AG04449 (cell line): ENCODE measurements around the gene RNASE8.

ENCODE experiments used
- CTCF ChIA-PET: fragments of 350-600 bp; formaldehyde crosslinking; extraction: SDS; loops from one replicate; lab custom pipeline; 2021; ENCODE audit warnings: antibody characterized with exemption; lab: Yijun Ruan, JAX
- POLR2A ChIA-PET: fragments of 400-600, 350-600 bp; formaldehyde crosslinking; extraction: SDS; loops from one replicate; lab custom pipeline; 2020; ENCODE audit warnings: antibody characterized with exemption, inconsistent platforms; lab: Yijun Ruan, JAX
- DNase-seq: peaks from one replicate; pipeline ENCODE4 v3.0.0-alpha.2; 2010; ENCODE audit warnings: low read depth, low spot score
- H3K4me3 ChIP-seq: 2 replicates; pipeline ENCODE4 v1.5.1; 2011; ENCODE audit warnings: low read depth, mild to moderate bottlenecking, control low read depth, low read length
- CTCF ChIP-seq: IDR thresholded peaks from one replicate; pipeline ENCODE4 v1.5.1; 2011; ENCODE audit warnings: mild to moderate bottlenecking, moderate library complexity, low read length, control low read depth, inconsistent platforms; ENCODE audit not compliant: insufficient read depth; ENCODE audit errors: missing control alignments

Gene RNASE8

GRCh38 chr14:21043974-21044618 lies 13.5 kb upstream of the RNASE8 start:
- DNase-seq, result no peak
- POLR2A ChIA-PET, result interaction anchor here (0.8 kb wide), 1 partner anchor 202 kb away, joined by 3 read pairs; no protein-coding TSS in a partner anchor
- TF ChIP-seq CTCF, result no peak
- CTCF ChIA-PET, result interaction anchor here (0.7 to 7.0 kb wide), 12 partner anchors 13 to 73 kb away, joined by 3 to 287 read pairs (median 4); partner anchors contain the start of genes ARHGEF40 and RNASE8
- no peak overlapping the region for H3K4me3 ChIP-seq

GRCh38 chr14:21047378-21047781 lies 10.2 kb upstream of the RNASE8 start:
- no peak for DNase-seq
- TF ChIP-seq CTCF, result no peak
- ChIA-PET POLR2A (interaction anchor here (0.7 to 1.5 kb wide), 3 partner anchors 11 to 43 kb away, joined by 3 to 9 read pairs (median 3); partner anchors contain the start of gene ARHGEF40), CTCF (interaction anchor here (0.8 to 4.4 kb wide), 17 partner anchors 8 to 60 kb away, joined by 3 to 40 read pairs (median 7); partner anchors contain the start of genes ARHGEF40, RNASE13, RNASE8 and SLC39A2)
- H3K4me3 ChIP-seq, result no peak overlapping the region

GRCh38 chr14:21048638-21049037 lies 9.0 kb upstream of the RNASE8 start:
- no peak for DNase-seq
- no peak overlapping the region for H3K4me3 ChIP-seq
- CTCF ChIA-PET, result interaction anchor here (0.6 to 4.4 kb wide), 15 partner anchors 9 to 58 kb away, joined by 3 to 40 read pairs (median 8); partner anchors contain the start of genes ARHGEF40, RNASE13 and RNASE8
- POLR2A ChIA-PET, result interaction anchor here (1.0 kb wide), 1 partner anchor 15 kb away, joined by 4 read pairs; no protein-coding TSS in a partner anchor
- no peak for TF ChIP-seq CTCF

GRCh38 chr14:21049271-21049673 lies 8.3 kb upstream of the RNASE8 start:
- TF ChIP-seq CTCF, result no peak
- ChIA-PET POLR2A (interaction anchor here (1.0 kb wide), 1 partner anchor 14 kb away, joined by 4 read pairs; no protein-coding TSS in a partner anchor), CTCF (interaction anchor here (0.6 to 4.4 kb wide), 12 partner anchors 14 to 58 kb away, joined by 3 to 40 read pairs (median 8); partner anchors contain the start of gene ARHGEF40)
- H3K4me3 ChIP-seq, result no peak overlapping the region
- no peak for DNase-seq

- ChIA-PET CTCF (interaction anchor here (0.8 to 3.2 kb wide), 7 partner anchors 11 to 79 kb away, joined by 3 to 12 read pairs (median 4); no protein-coding TSS in a partner anchor), POLR2A (no interaction called here)
- no peak for DNase-seq
- H3K4me3 ChIP-seq, result no peak overlapping the region
- TF ChIP-seq CTCF, result no peak
Observed at GRCh38 chr14:21050597-21050996, 7.0 kb upstream of the RNASE8 start.
